Erythroblast (primary cell): ENCODE results near the gene EGLN2.
A peak's percentile ranks its signal among the peaks of the same experiment; 100 is the strongest.

ENCODE experiments used
- DNase-seq, 2 experiments: peaks; one replicate each; lab custom pipeline; 2025; lab: John Stamatoyannopoulos, UW
- GATA1 ChIP-seq: IDR thresholded peaks from 2 replicates; pipeline ENCODE4 v1.6.1; 2011; ENCODE audit warnings: low read depth, mild to moderate bottlenecking, control low read depth, low read length, moderate library complexity
- POLR2A ChIP-seq: IDR thresholded peaks from 2 replicates; pipeline ENCODE4 v1.6.1; 2011; ENCODE audit warnings: mild to moderate bottlenecking, low read length

The EGLN2 gene

DNA sequence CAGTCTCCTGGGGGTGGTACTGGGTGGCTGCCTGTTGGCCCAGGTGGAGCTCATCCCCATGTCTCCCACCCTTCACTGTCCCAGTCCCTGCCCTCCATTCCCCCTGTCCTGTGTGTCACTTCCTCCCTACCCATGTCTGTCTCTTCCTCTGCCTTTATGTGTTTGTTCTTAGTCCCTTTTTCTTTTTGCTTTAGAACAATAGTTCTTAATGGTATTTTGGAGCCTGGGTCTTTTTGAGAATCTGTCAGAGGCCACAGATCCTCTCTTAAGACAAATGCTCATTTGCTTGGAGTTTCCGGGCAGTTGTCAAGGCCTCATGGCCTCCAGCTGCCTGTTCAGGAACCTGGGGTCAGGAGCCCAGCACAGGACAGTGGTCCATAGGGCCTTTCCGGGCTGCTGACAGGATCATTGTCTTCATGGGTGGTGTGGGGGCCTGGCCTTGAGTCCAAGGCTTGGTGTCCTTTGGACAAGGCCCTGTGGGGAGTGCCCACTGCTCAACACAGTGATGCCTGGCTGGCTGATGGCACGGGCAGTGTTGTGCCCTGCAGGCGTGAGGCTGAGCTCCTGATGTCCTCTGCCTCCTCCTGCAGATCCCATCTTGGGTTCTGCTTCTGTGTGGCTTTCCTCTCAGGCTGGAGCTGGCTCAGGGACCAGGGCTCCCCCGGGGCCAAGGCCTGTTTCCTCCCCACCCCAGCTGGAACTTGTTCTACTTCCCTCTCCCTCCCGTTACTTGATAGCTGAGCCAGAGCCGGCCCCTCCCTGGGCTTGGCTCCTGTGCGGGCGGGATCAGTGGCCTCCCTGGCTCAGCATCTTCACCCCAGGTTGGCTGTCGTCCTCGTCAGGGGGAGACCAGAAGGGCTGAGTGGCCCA, 3.5 kb downstream of the EGLN2 start:
- peak; percentile 37 to 64 for DNase-seq
- TF ChIP-seq GATA1 (no peak), POLR2A (no peak)

DNA sequence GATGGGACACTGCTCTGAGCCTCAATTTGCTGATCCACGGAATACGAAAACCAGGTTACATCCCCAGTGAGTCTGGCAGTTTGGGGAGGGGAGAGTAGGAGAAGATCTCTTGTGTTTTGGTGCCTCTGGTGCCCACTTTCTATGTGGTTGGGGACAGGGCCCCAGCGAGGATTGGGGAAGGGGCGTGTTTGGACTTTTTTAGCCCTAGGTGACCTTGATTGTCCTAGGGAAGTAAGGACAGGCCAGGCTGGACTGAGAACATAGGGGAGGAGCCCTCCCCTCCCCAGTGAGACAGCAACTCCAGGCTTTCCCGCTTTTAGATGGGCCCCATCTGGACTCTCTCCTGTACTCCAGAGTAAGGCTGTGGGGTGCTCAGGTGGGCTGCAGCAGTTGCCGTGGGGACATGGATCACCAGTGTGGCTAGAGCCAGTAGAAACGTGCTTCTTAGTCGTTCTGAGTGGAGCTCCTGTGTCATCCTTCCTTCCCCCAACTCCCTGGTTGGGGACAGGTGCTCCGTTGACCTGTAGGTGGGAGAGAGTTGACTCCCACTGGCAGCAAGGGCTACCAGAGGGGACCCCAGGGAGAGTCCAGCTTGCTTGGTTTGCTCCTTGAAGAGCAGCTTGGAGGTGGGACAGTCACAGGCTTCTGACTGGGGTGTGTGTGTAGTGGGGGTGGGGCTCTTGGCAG, 4.3 kb downstream of the EGLN2 start:
- TF ChIP-seq GATA1, result no peak
- no peak for TF ChIP-seq POLR2A
- no peak for DNase-seq

DNA sequence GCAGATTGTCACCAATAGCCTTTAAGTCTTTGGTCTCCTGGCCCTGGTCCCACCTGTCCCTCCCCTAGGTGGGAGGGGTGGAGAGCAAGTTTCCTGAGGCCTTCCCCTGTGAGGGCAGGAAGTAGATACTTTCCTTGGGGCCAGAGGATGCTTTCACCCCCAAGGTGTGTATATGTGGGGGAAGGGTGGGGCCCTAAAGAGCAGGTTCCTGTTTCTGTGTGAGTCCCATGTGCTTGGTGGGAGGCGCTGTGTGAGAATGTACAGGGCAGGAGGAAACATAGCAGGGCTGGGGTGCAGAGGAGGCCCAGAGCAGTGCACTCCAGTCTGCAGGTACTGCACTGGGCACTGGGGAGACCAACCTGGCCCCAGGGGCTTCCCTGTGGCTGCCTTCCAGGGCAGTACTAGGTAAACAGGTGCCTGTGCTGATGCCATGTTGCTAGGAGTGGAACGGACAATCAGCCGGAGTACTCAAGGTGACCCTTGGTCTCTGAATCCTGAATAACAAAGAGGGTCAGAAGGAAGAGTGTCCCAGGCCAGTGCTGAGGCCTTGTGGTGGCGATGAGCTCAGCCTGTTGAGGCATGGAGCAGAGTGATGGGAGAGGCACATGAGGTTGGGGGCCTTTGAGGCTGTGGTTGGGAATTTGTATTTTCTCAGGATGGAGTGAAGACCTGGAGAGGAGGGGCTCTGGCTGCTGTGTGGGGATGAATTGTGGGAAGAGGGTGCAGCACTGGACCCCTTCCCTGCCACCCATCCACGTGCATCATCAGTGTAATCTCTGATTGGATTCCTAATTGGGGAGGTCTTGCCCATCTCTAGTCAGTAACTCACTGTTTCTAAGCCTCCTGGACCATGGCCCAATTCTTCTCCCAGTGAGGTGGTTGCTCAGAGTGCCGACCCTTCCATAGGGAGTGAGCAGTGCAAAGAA, 5.1 kb downstream of the EGLN2 start:
- peak; percentile 57 to 71 for DNase-seq
- TF ChIP-seq POLR2A, result no peak
- TF ChIP-seq GATA1, result no peak

DNA sequence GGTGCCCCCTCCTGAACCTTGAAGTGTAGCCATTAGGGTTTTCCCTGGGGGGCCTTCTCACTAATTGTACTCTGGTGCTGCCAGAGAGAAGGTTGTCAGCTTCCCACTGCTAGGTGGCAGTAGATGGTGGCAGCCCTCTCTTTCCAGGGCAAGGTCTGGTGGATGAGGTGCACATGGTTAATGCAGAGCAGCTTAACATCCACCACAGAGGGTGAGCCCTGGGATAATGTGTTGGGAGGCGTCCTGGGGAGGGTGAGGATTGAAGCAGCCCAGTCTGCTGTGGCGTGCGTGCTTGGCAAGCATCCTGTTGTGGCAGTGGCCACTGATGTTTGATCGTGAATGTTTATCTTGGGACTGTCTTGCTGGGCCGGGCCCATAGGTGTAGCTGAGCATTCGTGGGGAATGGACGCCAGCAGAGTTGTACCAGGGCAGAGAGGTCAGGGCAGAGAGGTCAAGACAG, 5.8 kb downstream of the EGLN2 start:
- DNase-seq, result no peak

DNA sequence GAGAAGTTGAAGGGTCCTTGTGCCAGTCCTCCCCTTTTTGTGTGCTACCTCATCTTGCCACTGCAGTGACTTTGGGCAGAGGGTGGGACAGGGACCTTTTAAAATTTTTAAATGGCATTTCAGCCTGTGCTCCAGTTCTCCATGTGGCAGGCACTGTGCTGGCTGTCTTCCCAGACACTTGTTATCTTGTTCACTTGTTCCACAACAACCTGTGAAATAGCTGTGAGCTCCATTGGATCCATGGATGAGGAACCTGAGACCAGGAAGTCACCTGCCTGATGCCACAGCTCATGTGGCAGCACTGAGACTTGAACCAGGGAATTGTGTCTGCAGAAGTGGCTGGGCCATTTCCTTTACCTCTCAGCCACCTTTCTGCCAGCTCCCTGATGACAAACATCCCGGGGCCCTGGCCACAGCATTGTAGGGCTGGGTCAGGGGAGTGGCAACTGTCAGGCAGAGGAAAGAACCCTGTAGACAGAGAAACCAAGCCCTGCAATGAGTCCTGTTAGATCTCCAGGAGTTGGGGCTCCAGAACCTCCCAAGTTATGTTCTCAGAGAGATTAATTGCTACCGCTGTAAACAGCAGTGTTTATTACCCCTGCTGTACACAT, 6.4 kb downstream of the EGLN2 start:
- TF ChIP-seq GATA1 (no peak), POLR2A (no peak)
- no peak for DNase-seq

More for the DNA sequence above, 5.8 kb downstream of the EGLN2 start:
- TF ChIP-seq POLR2A (no peak), GATA1 (no peak)

DNA sequence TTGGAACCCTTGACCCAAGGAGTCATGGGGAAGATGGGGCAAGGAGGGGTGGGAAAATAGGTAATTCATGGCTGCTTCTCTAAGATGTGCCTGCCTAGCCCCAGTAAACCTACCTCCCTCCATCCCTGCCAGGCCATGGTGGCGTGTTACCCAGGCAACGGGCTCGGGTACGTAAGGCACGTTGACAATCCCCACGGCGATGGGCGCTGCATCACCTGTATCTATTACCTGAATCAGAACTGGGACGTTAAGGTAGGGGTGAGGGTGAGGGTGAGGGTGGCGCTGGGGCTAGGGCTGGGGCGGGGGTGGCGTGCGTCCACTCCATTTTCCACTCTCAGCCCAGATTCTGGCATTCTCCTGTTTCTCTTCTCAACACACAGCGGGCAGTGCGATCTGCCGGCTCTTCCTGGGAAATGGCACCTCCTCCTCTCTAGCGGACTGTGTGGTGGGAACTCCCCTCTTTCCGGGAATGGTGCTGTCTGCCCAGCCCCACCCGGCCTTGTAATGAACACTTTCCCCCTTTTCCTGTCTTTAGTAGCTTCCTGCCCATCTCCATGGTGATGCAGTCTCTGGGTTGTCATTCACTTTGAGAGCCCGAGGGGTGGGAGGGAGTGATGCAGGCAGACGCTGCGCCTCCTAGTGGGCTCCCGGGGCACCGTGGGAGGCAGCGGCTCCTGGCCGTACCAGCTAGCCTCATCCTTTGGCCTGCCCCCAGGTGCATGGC, 7.6 kb downstream of the EGLN2 start:
- TF ChIP-seq POLR2A (no peak), GATA1 (no peak)
- DNase-seq, result peak; percentile 76 to 80

DNA sequence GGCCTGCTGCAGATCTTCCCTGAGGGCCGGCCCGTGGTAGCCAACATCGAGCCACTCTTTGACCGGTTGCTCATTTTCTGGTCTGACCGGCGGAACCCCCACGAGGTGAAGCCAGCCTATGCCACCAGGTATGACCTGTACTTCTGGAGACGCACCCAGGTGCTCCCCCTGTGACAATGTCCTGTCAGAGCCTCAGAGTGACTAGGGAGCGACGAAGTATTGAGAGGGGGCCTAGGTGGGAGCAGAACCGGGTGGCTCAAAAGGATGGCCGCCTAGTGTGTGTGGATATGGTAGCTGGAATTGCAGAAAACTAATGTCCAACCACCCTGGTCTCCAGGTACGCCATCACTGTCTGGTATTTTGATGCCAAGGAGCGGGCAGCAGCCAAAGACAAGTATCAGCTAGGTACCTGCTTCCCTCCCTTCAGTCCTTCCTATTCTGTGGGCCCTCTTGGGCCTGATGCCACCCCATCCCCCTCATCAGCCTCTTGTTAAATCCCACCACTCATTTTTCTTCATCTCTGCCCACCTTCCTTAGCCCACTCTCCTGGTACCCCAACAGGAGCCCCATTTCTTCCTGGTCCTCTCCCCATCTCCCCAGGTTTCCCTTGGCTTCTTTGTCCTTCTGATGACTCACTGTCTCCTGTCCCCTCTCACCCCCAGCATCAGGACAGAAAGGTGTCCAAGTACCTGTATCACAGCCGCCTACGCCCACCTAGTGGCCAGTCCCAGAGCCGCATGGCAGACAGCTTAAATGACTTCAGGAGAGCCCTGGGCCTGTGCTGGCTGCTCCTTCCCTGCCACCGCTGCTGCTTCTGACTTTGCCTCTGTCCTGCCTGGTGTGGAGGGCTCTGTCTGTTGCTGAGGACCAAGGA, 8.4 kb downstream of the EGLN2 start:
- no peak for DNase-seq
- TF ChIP-seq POLR2A, result no peak
- TF ChIP-seq GATA1, result no peak

DNA sequence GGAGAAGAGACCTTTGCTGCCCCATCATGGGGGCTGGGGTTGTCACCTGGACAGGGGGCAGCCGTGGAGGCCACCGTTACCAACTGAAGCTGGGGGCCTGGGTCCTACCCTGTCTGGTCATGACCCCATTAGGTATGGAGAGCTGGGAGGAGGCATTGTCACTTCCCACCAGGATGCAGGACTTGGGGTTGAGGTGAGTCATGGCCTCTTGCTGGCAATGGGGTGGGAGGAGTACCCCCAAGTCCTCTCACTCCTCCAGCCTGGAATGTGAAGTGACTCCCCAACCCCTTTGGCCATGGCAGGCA, 9.0 kb downstream of the EGLN2 start:
- TF ChIP-seq GATA1 (no peak), POLR2A (peak; percentile 8)
- no peak for DNase-seq

DNA sequence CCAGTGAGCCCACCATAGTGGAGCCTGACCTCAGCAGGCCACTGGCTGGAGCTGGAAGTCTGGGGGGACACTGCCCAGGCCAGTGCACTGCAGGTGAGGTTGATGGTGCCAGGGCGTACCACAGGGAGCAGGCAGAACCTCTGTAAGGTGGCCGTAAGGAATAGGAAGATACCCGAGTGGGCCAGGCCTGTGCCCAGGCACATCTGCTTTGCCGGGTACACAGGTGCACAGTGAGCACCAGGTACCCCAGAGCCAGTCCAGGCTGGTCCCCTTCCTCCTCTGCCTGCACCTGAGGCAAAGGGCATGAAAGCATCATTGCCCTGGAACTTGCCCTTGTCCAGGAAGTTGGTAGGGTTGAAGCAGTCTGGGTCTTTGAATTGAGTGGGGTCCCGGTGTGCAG, 9.5 kb downstream of the EGLN2 start:
- no peak for DNase-seq
- no peak for TF ChIP-seq POLR2A
- TF ChIP-seq GATA1, result no peak

DNA sequence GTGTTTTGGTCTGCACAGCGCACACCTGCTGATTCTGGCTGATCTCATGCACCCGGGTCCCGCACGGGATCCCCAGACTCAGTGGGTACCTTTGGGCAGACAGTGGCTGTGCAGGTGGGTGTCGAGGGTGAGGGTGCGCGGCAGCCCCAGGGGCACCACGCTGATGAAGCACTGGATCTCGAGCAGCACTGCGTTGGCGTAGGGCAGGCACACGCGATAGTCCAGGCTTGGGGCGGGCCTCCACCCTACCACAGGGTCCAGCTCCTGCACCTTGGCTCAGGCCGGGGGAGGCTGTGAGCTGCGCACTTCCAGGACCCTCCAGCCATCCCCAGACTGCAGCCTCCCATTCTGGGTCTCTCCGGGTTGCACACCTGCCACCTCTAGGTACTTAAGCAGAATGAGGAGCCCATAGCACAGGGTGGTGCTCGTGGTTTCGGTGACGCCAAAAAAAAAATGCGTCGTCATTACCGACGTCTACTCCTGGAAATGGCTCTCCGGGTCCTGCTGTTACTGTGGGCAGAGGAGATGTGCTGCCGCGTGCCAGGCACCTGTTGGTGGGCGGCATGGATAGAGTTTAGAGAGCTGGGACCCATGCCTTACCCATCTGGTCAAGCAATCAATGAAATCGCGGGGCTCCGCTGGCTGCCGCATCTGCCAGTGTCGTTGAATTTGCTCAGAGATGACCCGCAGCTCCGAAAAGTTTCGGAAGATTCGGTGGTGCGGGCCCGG, 10.5 kb downstream of the EGLN2 start:
- no peak for DNase-seq
- no peak for TF ChIP-seq GATA1
- TF ChIP-seq POLR2A, result no peak

DNA sequence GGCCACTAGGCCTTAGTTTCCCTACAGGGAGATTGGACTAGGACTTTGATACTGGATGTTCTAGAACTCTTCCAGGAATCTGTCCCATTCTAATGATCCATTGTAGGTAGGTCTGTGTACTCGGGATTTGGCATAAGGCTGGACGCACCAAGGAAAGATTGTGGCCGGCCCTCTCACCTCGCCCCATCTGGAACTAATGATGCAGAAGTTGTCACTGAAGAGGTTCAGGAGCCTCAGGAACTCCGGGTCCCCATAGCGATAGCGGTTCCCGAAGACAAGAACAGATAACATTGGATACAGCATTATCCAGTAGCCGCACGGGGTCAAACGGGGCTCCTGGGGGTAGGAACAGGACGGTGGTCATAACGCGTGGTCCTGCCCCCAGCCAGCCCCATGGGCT, 11.2 kb downstream of the EGLN2 start:
- no peak for TF ChIP-seq POLR2A
- TF ChIP-seq GATA1, result no peak

More for the DNA sequence above, 11.2 kb downstream of the EGLN2 start:
- no peak for DNase-seq
